HG02798 (cell line): ENCODE results near the gene COX19.

ENCODE experiments used
- ATAC-seq: cut with Tn5 transposase; IDR thresholded peaks from one replicate; pipeline ENCODE4 v1.9.1; 2021; ENCODE audit warnings: mild to moderate bottlenecking; ENCODE audit not compliant: unreplicated experiment, poor library complexity

The COX19 gene

GRCh38 chr7:918118-918425, 57.3 kb downstream of the COX19 start:
- ATAC-seq = no peak

- ATAC-seq = no peak
Measured at GRCh38 chr7:917255-918117, 57.9 kb downstream of the COX19 start.

- no peak for ATAC-seq
Measured at GRCh38 chr7:916291-916941, 58.9 kb downstream of the COX19 start.
